Uterus (tissue), 4 donors: Measurements from ENCODE around the gene LBP. TPM values are rescaled to one million over a fixed set of nuclear protein-coding genes. Genes with fewer than 3 reads are reported as not detected.

Experiments used
- DNase-seq, 2 donors: peaks; one replicate each; pipeline ENCODE4 v3.0.0-alpha.2; 2019 to 2020
- H3K27ac ChIP-seq, 2 donors: fragments of 200-600 bp; sonication (generic); 1 replicate in 1 of 2; 2 replicates in 1 of 2; pipeline ENCODE4 v1.5.1; 2016 to 2018
- H3K27me3 ChIP-seq, 2 donors: fragments of 200-600 bp; sonication (generic); one replicate each; pipeline ENCODE4 v1.5.1; 2018 to 2019; ENCODE audit warnings: control low read depth in 1 of 2
- H3K36me3 ChIP-seq, 2 donors: fragments of 200-600 bp; sonication (generic); one replicate each; pipeline ENCODE4 v1.5.1; 2019; ENCODE audit warnings: control low read depth in 1 of 2
- H3K4me1 ChIP-seq, 2 donors: fragments of 200-600 bp; sonication (generic); one replicate each; pipeline ENCODE4 v1.5.1; 2018 to 2019; ENCODE audit warnings: control low read depth in 1 of 2
- H3K4me3 ChIP-seq, 2 donors: fragments of 200-600 bp; sonication (generic); 1 replicate in 1 of 2; 2 replicates in 1 of 2; pipeline ENCODE4 v1.5.1; 2018 to 2019; ENCODE audit warnings: mild to moderate bottlenecking in 1 of 2
- H3K9me3 ChIP-seq, 2 donors: fragments of 200-600 bp; sonication (generic); one replicate each; pipeline ENCODE4 v1.5.1; 2019; ENCODE audit warnings: control low read depth in 1 of 2
- CTCF ChIP-seq, 4 experiments: fragments of 200-600 bp in 2 of 4; fragments of 450-650 bp in 2 of 4; sonication (generic) in 2 of 4; IDR thresholded peaks; one replicate each; pipeline ENCODE4 v1.5.1; 2016 to 2019; ENCODE audit warnings: antibody characterized with exemption in 4 of 4, mild to moderate bottlenecking in 2 of 4, moderate library complexity in 1 of 4
- POLR2A ChIP-seq, 2 donors: fragments of 450-650 bp; IDR thresholded peaks; one replicate each; pipeline ENCODE4 v1.6.1; 2016; ENCODE audit warnings: antibody characterized with exemption in 2 of 2, mild to moderate bottlenecking in 1 of 2, moderate library complexity in 1 of 2
- intact Hi-C: fragments of 100-400 bp; cut with DNase I; formaldehyde crosslinking; loops from one replicate; pipeline ENCODE4 v1.15.1; 2023; ENCODE audit warnings: low total_unique reads
- total RNA-seq, 4 donors: library from RNA; depleted of rRNA in 3 of 4; stranded (reverse); fragments of >200 nt in 3 of 4; gene quantifications; one replicate each; pipeline versions ENCODE4 v1.1.0 to v1.2.4, GENCODE V29; 2014 to 2023
- donor health status: DM: yes; HTN: yes; CAD: no.

LBP gene
- total RNA-seq, 4 donors from 2014 or later, result not detected

GRCh38 chr20:38353316-38353715 lies 7.0 kb downstream of the LBP start:
- TF ChIP-seq CTCF (IDR thresholded peaks at IDR 0.05) (no peak), POLR2A (IDR thresholded peaks at IDR 0.05) (no peak)
- no peaks in the 10 kb centered on the region for H3K9me3 ChIP-seq
- no peak overlapping the region for H3K27ac ChIP-seq
- no peaks in the 10 kb centered on the region for H3K4me1 ChIP-seq
- DNase-seq, result no peak
- H3K4me3 ChIP-seq, result no peak overlapping the region
- intact Hi-C loops, result no loop called here
- H3K27me3 ChIP-seq, result no peaks in the 10 kb centered on the region
- no peaks in the 10 kb centered on the region for H3K36me3 ChIP-seq

- Histone ChIP-seq H3K27me3 (no peaks in the 10 kb centered on the region), H3K4me1 (no peaks in the 10 kb centered on the region), H3K27ac (no peak overlapping the region), H3K4me3 (no peak overlapping the region), H3K9me3 (no peaks in the 10 kb centered on the region), H3K36me3 (no peaks in the 10 kb centered on the region)
- no peak for DNase-seq
- intact Hi-C loops, result no loop called here
- TF ChIP-seq POLR2A (IDR thresholded peaks at IDR 0.05), result no peak
- TF ChIP-seq CTCF (IDR thresholded peaks at IDR 0.05), result no peak
These were observed 7.9 kb downstream of the LBP start for GRCh38 chr20:38354227-38354626.

- no peak for DNase-seq
- TF ChIP-seq CTCF (IDR thresholded peaks at IDR 0.05), result no peak
- TF ChIP-seq POLR2A (IDR thresholded peaks at IDR 0.05), result no peak
- Histone ChIP-seq H3K4me3 (no peak overlapping the region), H3K36me3 (no peaks in the 10 kb centered on the region), H3K27me3 (no peaks in the 10 kb centered on the region), H3K4me1 (no peaks in the 10 kb centered on the region), H3K9me3 (no peaks in the 10 kb centered on the region), H3K27ac (no peak overlapping the region)
- intact Hi-C loops, result no loop called here
These were observed 9.1 kb downstream of the LBP start for GRCh38 chr20:38355161-38356012.

GRCh38 chr20:38357653-38358207 lies 11.4 kb downstream of the LBP start:
- Histone ChIP-seq H3K4me3 (no peak overlapping the region), H3K4me1 (no peaks in the 10 kb centered on the region), H3K27me3 (no peaks in the 10 kb centered on the region), H3K27ac (no peak overlapping the region), H3K36me3 (no peaks in the 10 kb centered on the region), H3K9me3 (no peaks in the 10 kb centered on the region)
- intact Hi-C loops, result no loop called here
- no peak for DNase-seq
- no peak for TF ChIP-seq POLR2A (IDR thresholded peaks at IDR 0.05)
- TF ChIP-seq CTCF (IDR thresholded peaks at IDR 0.05), result no peak

- no peak for DNase-seq
- Histone ChIP-seq H3K36me3 (no peaks in the 10 kb centered on the region), H3K27ac (no peak overlapping the region), H3K4me3 (no peak overlapping the region), H3K4me1 (no peaks in the 10 kb centered on the region), H3K9me3 (no peaks in the 10 kb centered on the region), H3K27me3 (no peaks in the 10 kb centered on the region)
- intact Hi-C loops, result no loop called here
- no peak for TF ChIP-seq POLR2A (IDR thresholded peaks at IDR 0.05)
- TF ChIP-seq CTCF (IDR thresholded peaks at IDR 0.05), result no peak
These were observed 12.3 kb downstream of the LBP start for GRCh38 chr20:38358556-38358955.
